Endodermal cell (in vitro differentiated cells): ENCODE measurements around the gene ELAC1. TPM values are rescaled to one million over a fixed set of nuclear protein-coding genes. Genes with fewer than 3 reads are reported as not detected.

Source experiments
- DNase-seq: peaks from one replicate; pipeline ENCODE4 v3.0.0-alpha.2; 2017
- H3K27ac ChIP-seq: 2 replicates; pipeline ENCODE4 v1.5.1; 2013; ENCODE audit warnings: mild to moderate bottlenecking, low read depth, low read length, moderate library complexity
- H3K27me3 ChIP-seq: 2 replicates; pipeline ENCODE4 v1.6.1; 2013; ENCODE audit warnings: mild to moderate bottlenecking, low read length, moderate library complexity; ENCODE audit not compliant: insufficient read depth, control insufficient read depth, poor library complexity, severe bottlenecking
- H3K36me3 ChIP-seq: 2 replicates; pipeline ENCODE4 v1.7.0; 2013; ENCODE audit warnings: mild to moderate bottlenecking, low read length, moderate library complexity; ENCODE audit not compliant: control insufficient read depth, insufficient read depth
- H3K4me1 ChIP-seq: one replicate; pipeline ENCODE4 v1.7.0; 2013; ENCODE audit warnings: low read length; ENCODE audit not compliant: control insufficient read depth, insufficient read depth
- H3K4me3 ChIP-seq: 2 replicates; pipeline ENCODE4 v1.5.1; 2013; ENCODE audit warnings: mild to moderate bottlenecking, low read length, moderate library complexity
- H3K9ac ChIP-seq: 2 replicates; pipeline ENCODE4 v1.6.1; 2013; ENCODE audit warnings: mild to moderate bottlenecking, low read length, moderate library complexity; ENCODE audit not compliant: poor library complexity, severe bottlenecking; ENCODE audit errors: extremely low read depth
- H3K9me3 ChIP-seq: 2 replicates; pipeline ENCODE4 v1.6.1; 2013; ENCODE audit warnings: mild to moderate bottlenecking, low read length, moderate library complexity; ENCODE audit not compliant: control insufficient read depth
- H3K27ac Mint-ChIP-seq: 2 replicates; pipeline ENCODE4 v1.8.0; 2020; ENCODE audit warnings: mixed read lengths
- H3K27me3 Mint-ChIP-seq: 2 replicates; pipeline ENCODE4 v1.8.0; 2021; ENCODE audit warnings: mild to moderate bottlenecking, mixed read lengths; ENCODE audit not compliant: insufficient read depth
- H3K36me3 Mint-ChIP-seq: 2 replicates; pipeline ENCODE4 v1.8.0; 2020; ENCODE audit warnings: low read depth, mixed read lengths
- H3K4me1 Mint-ChIP-seq: 2 replicates; pipeline ENCODE4 v1.8.0; 2020; ENCODE audit warnings: mixed read lengths
- H3K4me3 Mint-ChIP-seq: 2 replicates; pipeline ENCODE4 v1.8.0; 2020; ENCODE audit warnings: mild to moderate bottlenecking, moderate library complexity, mixed read lengths
- H3K9me3 Mint-ChIP-seq: 2 replicates; pipeline ENCODE4 v1.8.0; 2020; ENCODE audit warnings: mild to moderate bottlenecking, mixed read lengths
- WGBS, 2 experiments: methylation state at CpG; one replicate each; pipeline versions ENCODE4 v1.1.5 to v1.1.7; 2013; ENCODE audit warnings: missing lambda C conversion rate in 2 of 2, mixed read lengths in 1 of 2; ENCODE audit not compliant: insufficient coverage in 1 of 2, insufficient read length in 1 of 2; 5-methylcytosine and 5-hydroxymethylcytosine counted together
- long read RNA-seq, 4 experiments: library from polyadenylated mRNA in 2 of 4; library from RNA in 1 of 4; library from capped mRNA in 1 of 4; stranded (forward) in 3 of 4; unstranded in 1 of 4; transcript quantifications; one replicate each; pipeline ENCODE4 v2.0.0, GENCODE V29; 2020 to 2021; ENCODE audit warnings: inconsistent platforms in 1 of 4
- polyA plus RNA-seq, 2 experiments: library from polyadenylated mRNA; stranded (reverse); fragments of 50-300 nt; gene quantifications; one replicate each; pipeline ENCODE4 v1.2.3, GENCODE V29; 2013
- total RNA-seq, 2 donors: library from RNA; stranded (reverse); fragmentation: NEBNext Ultra II Directional in 1 of 2; extraction: Animal tissue kit (Norgen Biotek cat#: 25700) in 1 of 2; gene quantifications; 2 replicates in 1 of 2; 3 replicates in 1 of 2; pipeline ENCODE4 v1.2.1, GENCODE V29; 2021
- TF ChIP-seq, protein P1 (sequence below): fragments of 200-600 bp; sonication (generic); conservative IDR thresholded peaks from 2 replicates; pipeline ENCODE4 v1.5.0; 2021; ENCODE audit warnings: antibody characterized with exemption, mild to moderate bottlenecking

Gene ELAC1, protein sequence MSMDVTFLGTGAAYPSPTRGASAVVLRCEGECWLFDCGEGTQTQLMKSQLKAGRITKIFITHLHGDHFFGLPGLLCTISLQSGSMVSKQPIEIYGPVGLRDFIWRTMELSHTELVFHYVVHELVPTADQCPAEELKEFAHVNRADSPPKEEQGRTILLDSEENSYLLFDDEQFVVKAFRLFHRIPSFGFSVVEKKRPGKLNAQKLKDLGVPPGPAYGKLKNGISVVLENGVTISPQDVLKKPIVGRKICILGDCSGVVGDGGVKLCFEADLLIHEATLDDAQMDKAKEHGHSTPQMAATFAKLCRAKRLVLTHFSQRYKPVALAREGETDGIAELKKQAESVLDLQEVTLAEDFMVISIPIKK
- total RNA-seq, result 1 to 10 TPM; 5.1 to 7.4 TPM
- polyA plus RNA-seq (2013, experiment 1 of 2), result 6.6 TPM
- polyA plus RNA-seq (2013, experiment 2 of 2), result 8.3 TPM
- long read RNA-seq, experiment 1, partial matches to known transcripts, result 3 of 5 reads
- long read RNA-seq, experiment 1, other reads (novel, unspliced or antisense), result 1 of 5 reads
- long read RNA-seq, experiment 2, transcript ELAC1-201 (4 exons, 2,235 nt), result major isoform, 15 of 20 reads
- long read RNA-seq, experiment 2, partial matches to known transcripts, result 1 of 20 reads
- long read RNA-seq, experiment 2, other reads (novel, unspliced or antisense), result 1 of 20 reads
- long read RNA-seq, experiment 3, transcript ELAC1-201 (4 exons, 2,235 nt), result major isoform, 11 of 17 reads
- long read RNA-seq, experiment 3, partial matches to known transcripts, result 0 of 17 reads
- long read RNA-seq, experiment 3, other reads (novel, unspliced or antisense), result 0 of 17 reads
- long read RNA-seq, experiment 4, transcript ELAC1-201 (4 exons, 2,235 nt), result major isoform, 10 of 16 reads
- long read RNA-seq, experiment 4, partial matches to known transcripts, result 1 of 16 reads
- long read RNA-seq, experiment 4, other reads (novel, unspliced or antisense), result 1 of 16 reads

DNA sequence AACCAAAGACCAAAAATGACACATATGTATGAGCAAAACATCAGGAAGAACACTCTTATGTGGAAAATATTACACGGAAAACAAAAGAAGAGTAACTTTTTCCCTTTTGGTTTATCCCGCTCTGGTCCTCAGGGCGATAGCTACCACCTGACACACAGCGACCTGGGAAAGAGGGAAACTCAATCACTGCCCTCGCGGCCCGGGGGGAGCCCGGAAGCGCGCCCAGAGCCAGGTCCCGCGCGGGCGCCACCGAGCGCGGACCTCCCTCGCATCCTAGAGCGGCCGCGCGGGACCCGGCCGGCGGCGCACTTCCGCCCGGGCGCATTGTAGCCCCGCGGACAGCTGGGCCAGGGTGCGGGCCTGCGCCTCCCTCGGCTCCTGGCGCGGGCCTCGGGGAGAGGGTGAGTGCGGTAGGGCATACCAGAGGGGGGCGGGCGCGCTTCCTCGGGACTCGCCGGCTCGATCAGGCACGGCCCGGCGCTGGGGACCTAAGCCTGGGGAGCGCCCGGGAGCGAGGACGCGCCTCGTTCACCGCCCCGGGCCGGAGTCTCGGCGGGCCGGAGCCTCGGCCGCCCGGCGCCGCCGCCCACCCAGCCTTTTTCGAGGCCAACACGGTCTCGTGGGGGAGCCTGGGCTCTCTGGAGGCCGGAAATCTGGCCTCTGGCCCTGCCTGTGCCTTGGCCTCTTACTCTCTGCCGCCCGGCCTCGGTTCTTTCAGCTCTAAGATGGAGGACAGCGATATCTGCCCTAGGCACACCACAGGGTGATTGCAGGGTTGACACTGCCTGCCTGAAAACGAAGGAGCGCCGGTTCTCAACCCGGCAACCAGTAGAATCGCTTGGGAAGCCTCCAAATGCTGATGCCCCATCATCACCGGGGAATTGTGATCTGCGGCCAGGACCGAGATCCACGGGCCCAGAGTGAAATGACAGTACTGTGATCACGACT is at the start of gene ELAC1:
Gene ELAC1 (plus strand): TSS at position 327 of the 948 bp plus-strand sequence. CDS start 6,365 bp downstream, outside the sequence.
- DNase-seq, result peak; percentile 86
- Mint-ChIP-seq H3K9me3 (peaks cover 21% of the 10 kb centered on the region), H3K36me3 (no peaks in the 10 kb centered on the region)

DNA sequence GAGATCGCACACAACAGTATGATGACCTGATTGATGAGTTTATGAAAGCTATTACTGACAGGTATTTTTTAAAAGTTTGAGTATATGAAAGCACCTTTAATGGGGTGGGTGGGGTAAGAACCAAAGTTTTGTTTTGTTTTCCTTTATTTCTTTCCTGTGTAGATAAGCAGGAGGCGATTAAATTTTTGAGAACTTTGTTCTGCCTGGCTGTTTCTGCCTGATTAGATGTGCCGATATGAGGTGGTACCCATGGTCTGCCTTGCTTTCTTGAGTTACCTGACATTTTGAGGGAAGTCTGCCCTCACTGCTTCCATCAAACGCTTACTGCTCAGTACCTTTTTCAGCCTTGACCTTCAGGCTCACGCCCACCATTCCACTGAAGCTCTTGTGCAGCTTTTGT is 49.7 kb upstream of the ELAC1 start:
- Mint-ChIP-seq H3K27me3 (no peaks in the 10 kb centered on the region), H3K4me1 (peaks cover 15% of the 10 kb centered on the region), H3K9me3 (peaks cover 2% of the 10 kb centered on the region), H3K27ac (no peak overlapping the region), H3K36me3 (peaks cover 48% of the 10 kb centered on the region), H3K4me3 (no peak overlapping the region)
- Histone ChIP-seq H3K27ac (no peak overlapping the region), H3K9me3 (no peaks in the 10 kb centered on the region), H3K4me3 (no peak overlapping the region), H3K4me1 (peaks cover 8% of the 10 kb centered on the region), H3K27me3 (no peaks in the 10 kb centered on the region), H3K36me3 (peaks cover 84% of the 10 kb centered on the region), H3K9ac (no peak overlapping the region)
- TF ChIP-seq, protein P1, sequence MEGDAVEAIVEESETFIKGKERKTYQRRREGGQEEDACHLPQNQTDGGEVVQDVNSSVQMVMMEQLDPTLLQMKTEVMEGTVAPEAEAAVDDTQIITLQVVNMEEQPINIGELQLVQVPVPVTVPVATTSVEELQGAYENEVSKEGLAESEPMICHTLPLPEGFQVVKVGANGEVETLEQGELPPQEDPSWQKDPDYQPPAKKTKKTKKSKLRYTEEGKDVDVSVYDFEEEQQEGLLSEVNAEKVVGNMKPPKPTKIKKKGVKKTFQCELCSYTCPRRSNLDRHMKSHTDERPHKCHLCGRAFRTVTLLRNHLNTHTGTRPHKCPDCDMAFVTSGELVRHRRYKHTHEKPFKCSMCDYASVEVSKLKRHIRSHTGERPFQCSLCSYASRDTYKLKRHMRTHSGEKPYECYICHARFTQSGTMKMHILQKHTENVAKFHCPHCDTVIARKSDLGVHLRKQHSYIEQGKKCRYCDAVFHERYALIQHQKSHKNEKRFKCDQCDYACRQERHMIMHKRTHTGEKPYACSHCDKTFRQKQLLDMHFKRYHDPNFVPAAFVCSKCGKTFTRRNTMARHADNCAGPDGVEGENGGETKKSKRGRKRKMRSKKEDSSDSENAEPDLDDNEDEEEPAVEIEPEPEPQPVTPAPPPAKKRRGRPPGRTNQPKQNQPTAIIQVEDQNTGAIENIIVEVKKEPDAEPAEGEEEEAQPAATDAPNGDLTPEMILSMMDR, result no peak
- WGBS, 2 experiments, result 98 to 100% methylated on average over 5 of the region's 5 CpGs
- DNase-seq, result no peak

More for the DNA sequence above, at the start of gene ELAC1:
- Mint-ChIP-seq H3K4me1 (peaks cover 21% of the 10 kb centered on the region), H3K27me3 (no peaks in the 10 kb centered on the region), H3K27ac (peak within 1 kb of the TSS; percentile 92), H3K4me3 (peak within 1 kb of the TSS; percentile 84)
- Histone ChIP-seq H3K4me3 (peak within 1 kb of the TSS; percentile 93), H3K9ac (peak within 1 kb of the TSS; percentile 91), H3K36me3 (no peaks in the 10 kb centered on the region), H3K9me3 (peaks cover 14% of the 10 kb centered on the region), H3K4me1 (peaks cover 5% of the 10 kb centered on the region), H3K27ac (peak within 1 kb of the TSS; percentile 85), H3K27me3 (no peaks in the 10 kb centered on the region)
- 1 to 4% methylated on average over 17 to 84 of the region's 84 CpGs for WGBS, 2 experiments
- TF ChIP-seq, protein P1, result peak; percentile 32
